ENCODE results near the gene FAM227B.
A peak's percentile ranks its signal among the peaks of the same experiment; 100 is the strongest.
"Not testable (repeated sequence)": the region's sequence is repeated elsewhere in the genome, so short reads cannot be mapped to it uniquely, and the experiment has no call there.

FAM227B gene

GRCh38 chr15:49512739-49513138, 107.9 kb downstream of the FAM227B start:
- in situ Hi-C loops (cut with HindIII; ENCODE audit: low pct_ligation_motif_present, low pct_unique_long_range_greater_than_20kb, low sequenced_read_pairs); DNase-seq: not testable (repeated sequence)

GRCh38 chr15:49507261-49507660, 113.4 kb downstream of the FAM227B start:
- in situ Hi-C loops (cut with HindIII; ENCODE audit: low pct_ligation_motif_present, low pct_unique_long_range_greater_than_20kb, low sequenced_read_pairs): no loop called here
- no peak for DNase-seq

- no peak for DNase-seq
- in situ Hi-C loops (cut with HindIII; ENCODE audit: low pct_ligation_motif_present, low pct_unique_long_range_greater_than_20kb, low sequenced_read_pairs): no loop called here
Observed at GRCh38 chr15:49506341-49506740, 114.3 kb downstream of the FAM227B start.

- DNase-seq: no peak
- in situ Hi-C loops (cut with HindIII; ENCODE audit: low pct_ligation_motif_present, low pct_unique_long_range_greater_than_20kb, low sequenced_read_pairs): no loop called here
Observed at GRCh38 chr15:49501586-49501985, 119.0 kb downstream of the FAM227B start.

GRCh38 chr15:49495993-49496753, 124.4 kb downstream of the FAM227B start:
- DNase-seq: no peak
- in situ Hi-C loops (cut with HindIII; ENCODE audit: low pct_ligation_motif_present, low pct_unique_long_range_greater_than_20kb, low sequenced_read_pairs): no loop called here

- DNase-seq: no peak
- in situ Hi-C loops (cut with HindIII; ENCODE audit: low pct_ligation_motif_present, low pct_unique_long_range_greater_than_20kb, low sequenced_read_pairs): no loop called here
Observed at GRCh38 chr15:49494842-49495241, 125.8 kb downstream of the FAM227B start.

GRCh38 chr15:49492830-49493229, 127.8 kb downstream of the FAM227B start:
- DNase-seq: no peak
- in situ Hi-C loops (cut with HindIII; ENCODE audit: low pct_ligation_motif_present, low pct_unique_long_range_greater_than_20kb, low sequenced_read_pairs): no loop called here

- in situ Hi-C loops (cut with HindIII; ENCODE audit: low pct_ligation_motif_present, low pct_unique_long_range_greater_than_20kb, low sequenced_read_pairs): no loop called here
- DNase-seq: no peak
Observed at GRCh38 chr15:49492151-49492550, 128.5 kb downstream of the FAM227B start.

GRCh38 chr15:49490966-49491365, 129.7 kb downstream of the FAM227B start:
- no peak for DNase-seq

GRCh38 chr15:49485401-49485800, 135.2 kb downstream of the FAM227B start:
- in situ Hi-C loops (cut with HindIII; ENCODE audit: low pct_ligation_motif_present, low pct_unique_long_range_greater_than_20kb, low sequenced_read_pairs); DNase-seq: not testable (repeated sequence)

More at GRCh38 chr15:49490966-49491365, 129.7 kb downstream of the FAM227B start:
- in situ Hi-C loops (cut with HindIII; ENCODE audit: low pct_ligation_motif_present, low pct_unique_long_range_greater_than_20kb, low sequenced_read_pairs): no loop called here

GRCh38 chr15:49478982-49479381, 141.6 kb downstream of the FAM227B start:
- in situ Hi-C loops (cut with HindIII; ENCODE audit: low pct_ligation_motif_present, low pct_unique_long_range_greater_than_20kb, low sequenced_read_pairs); DNase-seq: not testable (repeated sequence)

- DNase-seq; in situ Hi-C loops (cut with HindIII; ENCODE audit: low pct_ligation_motif_present, low pct_unique_long_range_greater_than_20kb, low sequenced_read_pairs): not testable (repeated sequence)
Observed at GRCh38 chr15:49478021-49478420, 142.6 kb downstream of the FAM227B start.

GRCh38 chr15:49473031-49473430, 147.6 kb downstream of the FAM227B start:
- in situ Hi-C loops (cut with HindIII; ENCODE audit: low pct_ligation_motif_present, low pct_unique_long_range_greater_than_20kb, low sequenced_read_pairs): no loop called here
- DNase-seq: no peak

- in situ Hi-C loops (cut with HindIII; ENCODE audit: low pct_ligation_motif_present, low pct_unique_long_range_greater_than_20kb, low sequenced_read_pairs): no loop called here
- no peak for DNase-seq
Observed at GRCh38 chr15:49472338-49472737, 148.3 kb downstream of the FAM227B start.

GRCh38 chr15:49471733-49472132, 148.9 kb downstream of the FAM227B start:
- in situ Hi-C loops (cut with HindIII; ENCODE audit: low pct_ligation_motif_present, low pct_unique_long_range_greater_than_20kb, low sequenced_read_pairs): no loop called here
- DNase-seq: no peak

- peak; percentile 6 for DNase-seq
- in situ Hi-C loops (cut with HindIII; ENCODE audit: low pct_ligation_motif_present, low pct_unique_long_range_greater_than_20kb, low sequenced_read_pairs): not testable (repeated sequence)
Observed at GRCh38 chr15:49471248-49471647, 149.4 kb downstream of the FAM227B start.

GRCh38 chr15:49468481-49468839, 152.2 kb downstream of the FAM227B start:
- no peak for DNase-seq
- in situ Hi-C loops (cut with HindIII; ENCODE audit: low pct_ligation_motif_present, low pct_unique_long_range_greater_than_20kb, low sequenced_read_pairs): no loop called here

GRCh38 chr15:49467746-49468480, 152.7 kb downstream of the FAM227B start:
- no peak for DNase-seq
- in situ Hi-C loops (cut with HindIII; ENCODE audit: low pct_ligation_motif_present, low pct_unique_long_range_greater_than_20kb, low sequenced_read_pairs): no loop called here

- no peak for DNase-seq
- in situ Hi-C loops (cut with HindIII; ENCODE audit: low pct_ligation_motif_present, low pct_unique_long_range_greater_than_20kb, low sequenced_read_pairs): no loop called here
Observed at GRCh38 chr15:49466119-49466518, 154.5 kb downstream of the FAM227B start.

- in situ Hi-C loops (cut with HindIII; ENCODE audit: low pct_ligation_motif_present, low pct_unique_long_range_greater_than_20kb, low sequenced_read_pairs): no loop called here
- no peak for DNase-seq
Observed at GRCh38 chr15:49464522-49464921, 156.1 kb downstream of the FAM227B start.

All from ACHN (cell line).